Mammary epithelial cell (primary cell): Measurements from ENCODE around the gene HIPK4.

Experiments used
- CTCF ChIP-seq, 2 donors: IDR thresholded peaks in 1 of 2; conservative IDR thresholded peaks in 1 of 2; 2 replicates each; pipeline ENCODE4 v1.5.1; 2011 to 2012; ENCODE audit warnings: inconsistent platforms in 2 of 2, low read length in 2 of 2, mild to moderate bottlenecking in 2 of 2, control low read depth in 1 of 2, low read depth in 1 of 2; ENCODE audit not compliant: insufficient read depth in 1 of 2; ENCODE audit errors: extremely low read depth in 1 of 2
- EZH2 ChIP-seq: IDR thresholded peaks from 2 replicates; pipeline ENCODE4 v1.6.1; 2012; ENCODE audit warnings: low read length, inconsistent platforms, borderline replicate concordance

DNA sequence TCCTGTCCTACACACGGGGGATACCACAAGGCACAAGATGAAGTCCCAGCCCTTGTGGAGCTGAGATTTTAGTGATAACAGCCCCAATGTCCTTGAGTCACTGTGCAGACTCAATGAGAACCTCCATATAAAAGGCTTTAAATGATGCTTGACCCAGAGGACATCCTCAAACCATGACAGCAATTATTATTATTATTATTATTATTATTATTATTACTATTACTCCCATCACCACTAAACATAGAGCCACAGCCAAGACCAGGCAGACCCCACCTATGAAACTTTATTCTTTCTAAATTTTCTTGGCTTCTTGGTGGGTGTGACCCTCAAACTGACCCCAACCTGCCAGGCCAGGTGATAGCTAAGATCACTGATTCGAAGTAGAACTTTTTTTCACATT lies 52.9 kb downstream of the HIPK4 start:
- TF ChIP-seq CTCF (conservative IDR thresholded peaks at IDR 0.05 in 1 of 2, IDR thresholded peaks at IDR 0.05 in 1 of 2; ENCODE audit: extremely low read depth in 1 of 2, insufficient read depth in 1 of 2, low read depth in 1 of 2, low read length in 2 of 2) (no peak), EZH2 (no peak)
